ENCODE data around the gene ZNF438.

DNA sequence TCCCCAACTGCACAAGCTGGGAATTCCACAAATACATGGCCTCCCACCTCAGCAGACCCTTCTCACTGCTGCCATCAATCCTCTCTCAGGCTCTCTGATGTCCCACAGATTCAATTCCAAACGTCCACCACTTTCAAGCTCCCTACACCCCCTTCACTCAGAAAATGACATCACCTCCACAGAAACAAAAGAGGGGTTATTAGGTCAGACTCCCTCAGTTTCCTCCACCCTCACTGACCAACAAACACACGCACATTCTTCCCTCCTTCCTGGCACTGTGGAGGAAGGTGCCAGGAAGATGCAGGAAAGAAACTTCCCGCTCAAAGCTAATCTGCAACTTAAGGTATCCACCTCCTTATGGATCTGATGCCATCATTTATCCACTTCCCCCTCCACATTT is 18.3 kb downstream of the ZNF438 start:
- TF ChIP-seq, protein P1, sequence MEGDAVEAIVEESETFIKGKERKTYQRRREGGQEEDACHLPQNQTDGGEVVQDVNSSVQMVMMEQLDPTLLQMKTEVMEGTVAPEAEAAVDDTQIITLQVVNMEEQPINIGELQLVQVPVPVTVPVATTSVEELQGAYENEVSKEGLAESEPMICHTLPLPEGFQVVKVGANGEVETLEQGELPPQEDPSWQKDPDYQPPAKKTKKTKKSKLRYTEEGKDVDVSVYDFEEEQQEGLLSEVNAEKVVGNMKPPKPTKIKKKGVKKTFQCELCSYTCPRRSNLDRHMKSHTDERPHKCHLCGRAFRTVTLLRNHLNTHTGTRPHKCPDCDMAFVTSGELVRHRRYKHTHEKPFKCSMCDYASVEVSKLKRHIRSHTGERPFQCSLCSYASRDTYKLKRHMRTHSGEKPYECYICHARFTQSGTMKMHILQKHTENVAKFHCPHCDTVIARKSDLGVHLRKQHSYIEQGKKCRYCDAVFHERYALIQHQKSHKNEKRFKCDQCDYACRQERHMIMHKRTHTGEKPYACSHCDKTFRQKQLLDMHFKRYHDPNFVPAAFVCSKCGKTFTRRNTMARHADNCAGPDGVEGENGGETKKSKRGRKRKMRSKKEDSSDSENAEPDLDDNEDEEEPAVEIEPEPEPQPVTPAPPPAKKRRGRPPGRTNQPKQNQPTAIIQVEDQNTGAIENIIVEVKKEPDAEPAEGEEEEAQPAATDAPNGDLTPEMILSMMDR (IDR thresholded peaks at IDR 0.05) = no peak
- no peak for TF ChIP-seq POLR2AphosphoS5 (IDR thresholded peaks at IDR 0.05)

Measured in prostate gland (tissue), 2 donors.